Stimulated activated CD8-positive, alpha-beta memory T cell treated with anti-CD3 and anti-CD28 coated beads, Interleukin-7, amount 100 ng/mL, for 4 hours (primary cell): ENCODE measurements around the gene FHOD1.

Experiments used
- DNase-seq, 2 donors: peaks; one replicate each; pipeline ENCODE4 v3.0.0-alpha.2; 2020; ENCODE audit warnings: low read depth in 2 of 2

FHOD1 gene

GRCh38 chr16:67209565-67209964 lies 37.7 kb downstream of the FHOD1 start:
- no peak for DNase-seq

GRCh38 chr16:67208154-67208896 lies 39.0 kb downstream of the FHOD1 start:
- no peak for DNase-seq

- no peak for DNase-seq
These were observed 39.8 kb downstream of the FHOD1 start for GRCh38 chr16:67207249-67208091.

GRCh38 chr16:67206838-67207248 lies 40.4 kb downstream of the FHOD1 start:
- DNase-seq, result no peak

- no peak for DNase-seq
These were observed 41.0 kb downstream of the FHOD1 start for GRCh38 chr16:67206129-67206837.

- DNase-seq, result no peak
These were observed 43.2 kb downstream of the FHOD1 start for GRCh38 chr16:67204076-67204475.

- no peak for DNase-seq
These were observed 44.3 kb downstream of the FHOD1 start for GRCh38 chr16:67202956-67203493.

- DNase-seq, result no peak
These were observed 44.9 kb downstream of the FHOD1 start for GRCh38 chr16:67202426-67202825.

- DNase-seq, result no peak
These were observed 45.6 kb downstream of the FHOD1 start for GRCh38 chr16:67201411-67202345.

- no peak for DNase-seq
These were observed 46.8 kb downstream of the FHOD1 start for GRCh38 chr16:67200491-67200890.

GRCh38 chr16:67199808-67200198 lies 47.5 kb downstream of the FHOD1 start:
- no peak for DNase-seq

GRCh38 chr16:67199011-67199807 lies 48.1 kb downstream of the FHOD1 start, which contains the start of gene ELMO3:
Gene ELMO3, plus strand, starts transcription at chr16:67199131. Its CDS starts 196 bp downstream, at chr16:67199327.
- DNase-seq, result no peak

GRCh38 chr16:67198238-67198734 lies 49.0 kb downstream of the FHOD1 start:
- DNase-seq, result no peak

GRCh38 chr16:67197704-67198103 lies 49.6 kb downstream of the FHOD1 start:
- DNase-seq, result no peak

- no peak for DNase-seq
These were observed 50.4 kb downstream of the FHOD1 start for GRCh38 chr16:67196881-67197280.

- DNase-seq, result no peak
These were observed 51.6 kb downstream of the FHOD1 start for GRCh38 chr16:67195676-67196075.

GRCh38 chr16:67194260-67194659 lies 53.0 kb downstream of the FHOD1 start:
- no peak for DNase-seq

GRCh38 chr16:67193536-67193935 lies 53.7 kb downstream of the FHOD1 start:
- no peak for DNase-seq

GRCh38 chr16:67192781-67193361 lies 54.4 kb downstream of the FHOD1 start:
- DNase-seq, result no peak
